Measurements from ENCODE around the gene TRAF4.
A peak's percentile ranks its signal among the peaks of the same experiment; 100 is the strongest.
"Not testable (repeated sequence)": the region's sequence is repeated elsewhere in the genome, so short reads cannot be mapped to it uniquely, and the experiment has no call there.

The TRAF4 gene

DNA sequence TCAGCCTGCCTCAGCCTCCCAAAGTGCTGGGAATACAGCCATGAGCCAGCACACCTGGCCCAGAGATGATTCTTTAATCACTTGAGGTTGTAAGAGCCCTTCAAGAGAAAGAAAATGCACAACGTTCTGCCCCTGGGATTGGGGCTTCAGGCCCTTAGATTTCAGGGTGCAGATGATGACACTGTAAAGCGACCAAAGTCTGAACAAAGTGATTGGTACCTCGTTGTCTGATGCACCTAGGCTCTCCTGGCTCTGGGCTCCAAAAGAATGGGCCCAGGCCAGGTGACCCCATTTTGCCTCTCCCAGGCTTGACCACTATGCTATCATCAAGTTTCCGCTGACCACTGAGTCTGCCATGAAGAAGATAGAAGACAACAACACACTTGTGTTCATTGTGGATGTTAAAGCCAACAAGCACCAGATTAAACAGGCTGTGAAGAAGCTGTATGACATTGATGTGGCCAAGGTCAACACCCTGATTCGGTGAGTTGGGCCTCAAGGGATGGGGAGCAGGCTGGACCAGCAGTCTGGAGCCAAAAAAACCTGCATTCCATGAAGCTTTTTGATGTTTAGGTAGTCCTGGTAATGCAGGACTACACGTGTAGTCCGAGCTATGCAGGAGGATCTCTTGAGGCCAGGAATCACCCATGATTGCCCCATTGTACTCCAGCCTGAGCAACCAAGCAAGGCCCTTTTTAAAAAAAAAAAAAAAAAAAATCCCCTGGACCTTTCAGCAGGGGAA is 21.2 kb upstream of the TRAF4 start:
- no peaks in the 10 kb centered on the region for H3K9me3 ChIP-seq (replicated peaks; ENCODE audit: insufficient read depth, low read length)
- no peak for DNase-seq
- H4K20me1 ChIP-seq (ENCODE audit: insufficient read depth, low read length) = 0 out of 2 replicates have a peak, but pooled peaks cover 13% of the 10 kb centered on the region
- H3K36me3 ChIP-seq (replicated peaks; ENCODE audit: insufficient read depth, low read length) = peaks cover 16% of the 10 kb centered on the region; the same call in 1 of the 2 replicates
- H3K4me1 ChIP-seq (ENCODE audit: low read length) = no peaks in the 10 kb centered on the region; the same call in 1 of the 2 replicates
- no peaks in the 10 kb centered on the region for H3K9me2 ChIP-seq (replicated peaks; ENCODE audit: insufficient read depth, low read length)
- H2AFZ ChIP-seq (ENCODE audit: low read length) = no peak overlapping the region
- TF ChIP-seq EZH2phosphoT487 (IDR thresholded peaks at IDR 0.05; ENCODE audit: low read length) (no peak), EZH2 (optimal IDR thresholded peaks at IDR 0.05; ENCODE audit: low read depth, low read length) (no peak), CTCF (IDR thresholded peaks at IDR 0.05; ENCODE audit: low read length) (no peak)
- peaks cover 39% of the 10 kb centered on the region for H3K79me2 ChIP-seq (ENCODE audit: low read length)
- no peak overlapping the region; the same call in 1 of the 2 replicates for H3K4me2 ChIP-seq (ENCODE audit: low read depth, low read length)
- H3K4me3 ChIP-seq (ENCODE audit: low read length) = no peak overlapping the region
- no peak overlapping the region for H3K9ac ChIP-seq (ENCODE audit: low read length)
- H3K27me3 ChIP-seq (replicated peaks; ENCODE audit: insufficient read depth, low read length) = peaks cover 10% of the 10 kb centered on the region
- H3F3A ChIP-seq (ENCODE audit: insufficient read depth, low read length) = peaks cover 64% of the 10 kb centered on the region
- H3K27ac ChIP-seq (ENCODE audit: low read length) = peak overlapping the region; percentile 18; the same call in 1 of the 2 replicates

GRCh38 chr17:28723159-28723835 is 20.5 kb upstream of the TRAF4 start:
- H3F3A ChIP-seq (ENCODE audit: insufficient read depth, low read length) = peaks cover 71% of the 10 kb centered on the region

GRCh38 chr17:28723836-28724499 is 19.8 kb upstream of the TRAF4 start:
- not testable (repeated sequence) for H2AFZ ChIP-seq (ENCODE audit: low read length); H3K27me3 ChIP-seq (replicated peaks; ENCODE audit: insufficient read depth, low read length); DNase-seq; H3K4me1 ChIP-seq (ENCODE audit: low read length); H3K9me2 ChIP-seq (replicated peaks; ENCODE audit: insufficient read depth, low read length); H3K4me3 ChIP-seq (ENCODE audit: low read length); H3K9ac ChIP-seq (ENCODE audit: low read length); H3K9me3 ChIP-seq (replicated peaks; ENCODE audit: insufficient read depth, low read length)
- Histone ChIP-seq H3K36me3 (replicated peaks; ENCODE audit: insufficient read depth, low read length) (peaks cover 16% of the 10 kb centered on the region; the same call in 1 of the 2 replicates), H4K20me1 (ENCODE audit: insufficient read depth, low read length) (0 out of 2 replicates have a peak, but pooled peaks cover 13% of the 10 kb centered on the region), H3K4me2 (ENCODE audit: low read depth, low read length) (peak overlapping the region; percentile 69; the same call in 1 of the 2 replicates), H3K79me2 (ENCODE audit: low read length) (peaks cover 39% of the 10 kb centered on the region), H3F3A (ENCODE audit: insufficient read depth, low read length) (peaks cover 78% of the 10 kb centered on the region), H3K27ac (ENCODE audit: low read length) (peak overlapping the region; percentile 62; the same call in 1 of the 2 replicates)

More at GRCh38 chr17:28723159-28723835, 20.5 kb upstream of the TRAF4 start:
- no peak overlapping the region for H3K9ac ChIP-seq (ENCODE audit: low read length)
- H3K9me2 ChIP-seq (replicated peaks; ENCODE audit: insufficient read depth, low read length) = no peaks in the 10 kb centered on the region
- peaks cover 5% of the 10 kb centered on the region for H3K27me3 ChIP-seq (replicated peaks; ENCODE audit: insufficient read depth, low read length)
- no peaks in the 10 kb centered on the region; the same call in 1 of the 2 replicates for H3K4me1 ChIP-seq (ENCODE audit: low read length)
- no peaks in the 10 kb centered on the region for H3K9me3 ChIP-seq (replicated peaks; ENCODE audit: insufficient read depth, low read length)
- 0 out of 2 replicates have a peak, but pooled peaks cover 13% of the 10 kb centered on the region for H4K20me1 ChIP-seq (ENCODE audit: insufficient read depth, low read length)
- no peak overlapping the region for H2AFZ ChIP-seq (ENCODE audit: low read length)
- no peak for DNase-seq
- H3K4me3 ChIP-seq (ENCODE audit: low read length) = no peak overlapping the region
- peaks cover 39% of the 10 kb centered on the region for H3K79me2 ChIP-seq (ENCODE audit: low read length)
- H3K36me3 ChIP-seq (replicated peaks; ENCODE audit: insufficient read depth, low read length) = peaks cover 16% of the 10 kb centered on the region; the same call in 1 of the 2 replicates
- no peak for TF ChIP-seq EZH2 (optimal IDR thresholded peaks at IDR 0.05; ENCODE audit: low read depth, low read length)
- no peak for TF ChIP-seq EZH2phosphoT487 (IDR thresholded peaks at IDR 0.05; ENCODE audit: low read length)
- peak overlapping the region; percentile 18; the same call in 1 of the 2 replicates for H3K27ac ChIP-seq (ENCODE audit: low read length)
- no peak overlapping the region for H3K4me2 ChIP-seq (ENCODE audit: low read depth, low read length)
